GM12878 (cell line): ENCODE results near the gene SLC13A2. TPM values are rescaled to one million over a fixed set of nuclear protein-coding genes. Genes with fewer than 3 reads are reported as not detected.

Experiments used
- ATAC-seq: fragments of 200-7000 bp; cut with Tn5 transposase; 3 replicates; pipeline ENCODE4 v1.9.1; 2020; ENCODE audit warnings: mild to moderate bottlenecking, moderate library complexity
- BruUV-seq: library from RNA; stranded (reverse); fragments of 400-500 nt; replicated peaks from 2 replicates; lab custom pipeline; 2021; lab: Mats Ljungman, UMichigan
- CTCF ChIA-PET: fragments of 300-600 bp; sonication (Branson Sonifier 250); formaldehyde crosslinking; extraction: SDS; loops from one replicate; lab custom pipeline; 2021; ENCODE audit warnings: inconsistent platforms; lab: Yijun Ruan, JAX
- POLR2A ChIA-PET: fragments of 350-600 bp; formaldehyde crosslinking; extraction: SDS; loops from one replicate; lab custom pipeline; 2021; ENCODE audit warnings: inconsistent platforms; lab: Charles Lee
- RAD21 ChIA-PET: fragments of 300-600 bp; sonication (Branson Sonifier 250); formaldehyde crosslinking; loops from one replicate; lab custom pipeline; 2023; ENCODE audit warnings: antibody characterized with exemption; ENCODE audit not compliant: unreplicated experiment; lab: Charles Lee
- SMC1A ChIA-PET: fragments of 300-600 bp; sonication (Branson Sonifier 250); formaldehyde crosslinking; loops from one replicate; lab custom pipeline; 2023; ENCODE audit not compliant: unreplicated experiment, uncharacterized antibody; lab: Charles Lee
- DNase-seq: peaks from one replicate; pipeline ENCODE4 v3.0.0-alpha.2; 2011; ENCODE audit warnings: low read depth, low spot score
- FAIRE-seq: peaks from 3 replicates; lab custom pipeline; 2011; peaks lifted over from hg19 to GRCh38; lab: Jason Lieb, UNC
- H2AFZ ChIP-seq: 2 replicates; pipeline ENCODE4 v1.6.0; 2011; ENCODE audit warnings: low read depth, low read length, control low read depth; ENCODE audit not compliant: control insufficient read depth
- H3K27ac ChIP-seq: 2 replicates; pipeline ENCODE4 v1.5.1; 2011; ENCODE audit warnings: control low read depth; ENCODE audit not compliant: control insufficient read depth, insufficient read depth
- H3K27me3 ChIP-seq, 2 experiments: replicated peaks in 1 of 2; 2 replicates each; pipeline versions ENCODE4 v1.6.0 to v1.6.1; 2011; ENCODE audit warnings: low read length in 1 of 2; ENCODE audit not compliant: control insufficient read depth in 2 of 2, insufficient read depth in 2 of 2
- H3K36me3 ChIP-seq, 2 experiments: 2 replicates each; pipeline ENCODE4 v1.5.1; 2011; ENCODE audit warnings: low read length in 1 of 2; ENCODE audit not compliant: control insufficient read depth in 2 of 2, insufficient read depth in 2 of 2
- H3K4me1 ChIP-seq: 2 replicates; pipeline ENCODE4 v1.6.1; 2011; ENCODE audit warnings: mild to moderate bottlenecking, low read length, moderate library complexity, mixed read lengths; ENCODE audit not compliant: control insufficient read depth, insufficient read depth
- H3K4me2 ChIP-seq: 2 replicates; pipeline ENCODE4 v1.6.0; 2011; ENCODE audit warnings: control low read depth; ENCODE audit not compliant: control insufficient read depth, insufficient read depth
- H3K4me3 ChIP-seq: fragments of 200-600 bp; sonication (generic); 2 replicates; pipeline ENCODE4 v1.5.1; 2016
- H3K79me2 ChIP-seq: 2 replicates; pipeline ENCODE4 v1.6.0; 2011; ENCODE audit warnings: low read length; ENCODE audit not compliant: control insufficient read depth, insufficient read depth
- H3K9ac ChIP-seq: 2 replicates; pipeline ENCODE4 v1.8.0; 2011; ENCODE audit warnings: low read length, control low read depth, mixed read lengths; ENCODE audit not compliant: control insufficient read depth, insufficient read depth
- H3K9me3 ChIP-seq: replicated peaks from 3 replicates; pipeline ENCODE4 v1.5.1; 2011; ENCODE audit warnings: mild to moderate bottlenecking, low read length; ENCODE audit not compliant: control insufficient read depth, insufficient read depth
- H4K20me1 ChIP-seq: 2 replicates; pipeline ENCODE4 v1.6.0; 2011; ENCODE audit not compliant: control insufficient read depth, insufficient read depth
- EP300 ChIP-seq, 2 experiments: fragments of 150-350 bp in 1 of 2; IDR thresholded peaks; 2 replicates each; pipeline ENCODE4 v1.6.1; 2011 to 2012; ENCODE audit warnings: low read depth in 2 of 2, low read length in 2 of 2, borderline replicate concordance in 1 of 2, improper control_type of control experiment in 1 of 2, inconsistent platforms in 1 of 2; ENCODE audit not compliant: control insufficient read depth in 1 of 2
- LARP7 ChIP-seq: fragments of 450-650 bp; IDR thresholded peaks from 2 replicates; pipeline ENCODE4 v1.6.1; 2017; ENCODE audit warnings: mild to moderate bottlenecking
- MAX ChIP-seq: IDR thresholded peaks from 2 replicates; pipeline ENCODE4 v1.6.1; 2012; ENCODE audit warnings: low read depth, low read length, improper control_type of control experiment
- MLLT1 ChIP-seq: fragments of 450-650 bp; IDR thresholded peaks from 2 replicates; pipeline ENCODE4 v1.6.1; 2016; ENCODE audit warnings: mild to moderate bottlenecking
- POLR2AphosphoS2 ChIP-seq: IDR thresholded peaks from 2 replicates; pipeline ENCODE4 v1.6.1; 2011; ENCODE audit warnings: low read depth, mild to moderate bottlenecking, low read length, improper control_type of control experiment, moderate library complexity
- RUNX3 ChIP-seq: IDR thresholded peaks from 2 replicates; pipeline ENCODE4 v1.6.1; 2012; ENCODE audit warnings: low read length, inconsistent platforms
- ZNF592 ChIP-seq: fragments of 450-650 bp; IDR thresholded peaks from 2 replicates; pipeline ENCODE4 v1.6.1; 2017; ENCODE audit warnings: mild to moderate bottlenecking, moderate library complexity
- ZSCAN29 ChIP-seq: fragments of 450-650 bp; IDR thresholded peaks from 2 replicates; pipeline ENCODE4 v1.6.1; 2017; ENCODE audit warnings: mild to moderate bottlenecking, moderate library complexity
- WGBS: methylation state at CpG from one replicate; pipeline ENCODE4 v1.1.6; 2016; ENCODE audit warnings: low lambda C conversion rate; ENCODE audit not compliant: insufficient replicate concordance, insufficient coverage; ENCODE audit errors: missing lambda C conversion rate; 5-methylcytosine and 5-hydroxymethylcytosine counted together
- in situ Hi-C: fragments of 300-500 bp; cut with MboI; formaldehyde crosslinking; loops from 9 replicates; pipeline ENCODE4 v1.14.3; 2018; ENCODE audit warnings: mixed read lengths
- intact Hi-C: fragments of 100-400 bp; cut with micrococcal nuclease; formaldehyde crosslinking; loops from one replicate; pipeline ENCODE4 v1.14.2; 2022; ENCODE audit not compliant: unreplicated experiment
- polyA plus RNA-seq, 11 experiments: library from polyadenylated mRNA; depleted of rRNA in 4 of 11; unstranded in 6 of 11; stranded (reverse) in 5 of 11; fragments of >200 nt; fragmentation: Nextera tagmentation in 4 of 11; fragmentation: Illumina TruSeq in 1 of 11; extraction: Ambion mirVana in 4 of 11; extraction: Trizol in 1 of 11; gene quantifications; 1 replicate in 1 of 11; 2 replicates in 10 of 11; pipeline versions ENCODE4 v1.2.1 to v1.2.3, GENCODE V29; 2011 to 2016; ENCODE audit warnings: inconsistent platforms in 2 of 11, missing spikeins in 2 of 11, low read depth in 1 of 11
- total RNA-seq, 4 experiments: library from RNA; depleted of rRNA in 3 of 4; stranded (reverse); fragments of >200 nt in 3 of 4; fragmentation: Illumina TruSeq in 1 of 4; extraction: Trizol in 1 of 4; gene quantifications; 2 replicates each; pipeline versions ENCODE4 v1.2.1 to v1.2.3, GENCODE V29; 2013 to 2021

The SLC13A2 gene
- total and polyA plus RNA-seq, 10 of the 15 experiments (the other 5 are each of a cell fraction or from before 2014, with no cell fraction given) = 0.03 to 0.13 (median 0.05) TPM; not detected in 6

GRCh38 chr17:28528327-28529012, 55.0 kb downstream of the SLC13A2 start:
- H3K36me3 ChIP-seq = no peaks in the 10 kb centered on the region; a peak in 1 of 4 replicates
- no TSS peak for BruUV-seq
- no peaks in the 10 kb centered on the region for H3K9me3 ChIP-seq
- no peaks in the 10 kb centered on the region; a peak in 1 of 4 replicates for H3K27me3 ChIP-seq
- CTCF ChIA-PET = interaction anchor here (1.2 to 1.5 kb wide), 2 partner anchors 12 to 32 kb away, joined by 3 to 4 read pairs; no protein-coding TSS in a partner anchor
- POLR2A ChIA-PET = interaction anchor here (0.6 kb wide), 2 partner anchors 15 to 132 kb away, joined by 3 to 4 read pairs; no protein-coding TSS in a partner anchor
- TF ChIP-seq RUNX3 = no peak
- no peak for TF ChIP-seq ZSCAN29
- TF ChIP-seq MLLT1 = no peak
- TF ChIP-seq LARP7 = no peak
- no peak for TF ChIP-seq MAX
- no peak for TF ChIP-seq EP300 (IDR thresholded peaks at IDR 0.05; ENCODE audit: borderline replicate concordance in 1 of 2, control insufficient read depth in 1 of 2, low read depth in 2 of 2, low read length in 2 of 2)
- no peak for TF ChIP-seq POLR2AphosphoS2
- no peak for TF ChIP-seq ZNF592
- TF ChIP-seq, all 136 proteins: peak for 0
- H3K4me2 ChIP-seq = no peak overlapping the region
- ATAC-seq (no peak), FAIRE-seq (no peak), DNase-seq (no peak)
- H4K20me1 ChIP-seq = no peaks in the 10 kb centered on the region
- 45% methylated on average over 9 of the region's 9 CpGs for WGBS
- ChIA-PET RAD21 (no interaction called here), SMC1A (interaction anchor here (1.5 kb wide), 1 partner anchor 43 kb away, joined by 3 read pairs; no protein-coding TSS in a partner anchor)
- in situ Hi-C loops = no loop called here
- H3K4me3 ChIP-seq = no peak overlapping the region
- intact Hi-C loops = no loop called here
- no peaks in the 10 kb centered on the region for H3K79me2 ChIP-seq
- no peak overlapping the region for H2AFZ ChIP-seq
- no peaks in the 10 kb centered on the region for H3K4me1 ChIP-seq
- H3K9ac ChIP-seq = no peak overlapping the region
- no peak overlapping the region for H3K27ac ChIP-seq
